ENCODE results near the gene PROS1.
"Not testable (repeated sequence)": the region's sequence is repeated elsewhere in the genome, so short reads cannot be mapped to it uniquely, and the experiment has no call there.

PROS1 gene

DNA sequence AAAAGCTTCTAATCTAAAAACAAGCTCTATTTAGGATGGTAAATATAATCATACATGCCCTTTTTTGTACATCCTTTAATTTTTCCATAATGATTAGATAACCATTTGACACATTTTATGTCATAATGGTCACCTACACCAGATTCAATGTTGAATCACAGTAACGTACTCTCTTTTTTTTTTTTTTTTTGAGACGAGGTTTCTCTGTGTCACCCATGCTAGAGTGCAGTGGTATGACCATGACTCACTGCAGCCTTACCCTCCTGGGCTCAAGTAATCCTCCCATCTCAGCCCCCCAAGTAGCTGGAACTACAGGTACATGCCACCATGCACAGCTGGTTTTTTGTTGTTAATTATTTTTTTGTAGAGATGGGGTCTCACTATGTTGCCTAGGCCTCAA lies 49.2 kb downstream of the PROS1 start:
- in situ Hi-C loops (cut with HindIII; ENCODE audit: low pct_ligation_motif_present, low sequenced_read_pairs): no loop called here
- no peaks in the 10 kb centered on the region for H3K27me3 ChIP-seq (replicated peaks)
- H3K27ac ChIP-seq: no peak overlapping the region
- DNase-seq: no peak
- H3K36me3 ChIP-seq (replicated peaks): no peaks in the 10 kb centered on the region
- TF ChIP-seq CTCF (IDR thresholded peaks at IDR 0.05; ENCODE audit: low read depth, low read length, missing control alignments): no peak
- no peak overlapping the region for H3K4me3 ChIP-seq (ENCODE audit: low read depth, low read length)

GRCh38 chr3:93923006-93923405 lies 50.7 kb downstream of the PROS1 start:
- Histone ChIP-seq H3K36me3 (replicated peaks) (no peaks in the 10 kb centered on the region), H3K27ac (no peak overlapping the region), H3K4me3 (ENCODE audit: low read depth, low read length) (no peak overlapping the region), H3K27me3 (replicated peaks) (no peaks in the 10 kb centered on the region)
- no peak for TF ChIP-seq CTCF (IDR thresholded peaks at IDR 0.05; ENCODE audit: low read depth, low read length, missing control alignments)
- in situ Hi-C loops (cut with HindIII; ENCODE audit: low pct_ligation_motif_present, low sequenced_read_pairs): no loop called here
- no peak for DNase-seq

DNA sequence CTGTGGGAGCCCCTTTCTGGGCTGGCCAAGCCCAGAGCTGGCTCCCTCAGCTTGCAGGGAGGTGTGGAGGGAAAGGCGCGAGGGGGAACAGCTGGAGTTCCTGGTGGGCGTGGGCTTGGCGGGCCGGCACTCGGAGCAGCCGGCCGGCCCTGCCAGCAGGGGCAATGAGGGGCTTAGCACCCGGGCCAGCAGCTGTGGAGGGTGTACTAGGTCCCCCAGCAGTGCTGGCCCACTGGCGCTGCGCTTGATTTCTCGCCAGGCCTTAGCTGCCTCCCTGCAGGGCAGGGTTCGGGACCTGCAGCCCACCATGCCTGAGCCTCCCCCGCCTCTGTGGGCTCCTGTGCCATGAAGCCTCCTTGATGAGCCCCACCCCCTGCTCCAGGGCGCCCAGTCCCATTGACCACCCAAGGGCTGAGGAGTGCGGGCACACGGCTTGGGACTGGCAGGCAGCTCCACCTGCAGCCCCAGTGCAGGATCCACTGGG lies 56.1 kb downstream of the PROS1 start:
- H3K4me3 ChIP-seq (ENCODE audit: low read depth, low read length); DNase-seq; H3K27me3 ChIP-seq (replicated peaks); H3K36me3 ChIP-seq (replicated peaks); in situ Hi-C loops (cut with HindIII; ENCODE audit: low pct_ligation_motif_present, low sequenced_read_pairs); H3K27ac ChIP-seq: not testable (repeated sequence)

- H3K36me3 ChIP-seq (replicated peaks); DNase-seq; H3K27me3 ChIP-seq (replicated peaks); H3K4me3 ChIP-seq (ENCODE audit: low read depth, low read length); H3K27ac ChIP-seq; in situ Hi-C loops (cut with HindIII; ENCODE audit: low pct_ligation_motif_present, low sequenced_read_pairs): not testable (repeated sequence)
Observed at GRCh38 chr3:93913623-93914022, 60.1 kb downstream of the PROS1 start.

- TF ChIP-seq CTCF (IDR thresholded peaks at IDR 0.05; ENCODE audit: low read depth, low read length, missing control alignments): no peak
- in situ Hi-C loops (cut with HindIII; ENCODE audit: low pct_ligation_motif_present, low sequenced_read_pairs): no loop called here
- H3K4me3 ChIP-seq (ENCODE audit: low read depth, low read length): no peak overlapping the region
- DNase-seq: no peak
- H3K27me3 ChIP-seq (replicated peaks): no peaks in the 10 kb centered on the region
- no peaks in the 10 kb centered on the region for H3K36me3 ChIP-seq (replicated peaks)
- H3K27ac ChIP-seq: no peak overlapping the region
Observed at GRCh38 chr3:93911206-93911605, 62.5 kb downstream of the PROS1 start.

- Histone ChIP-seq H3K27me3 (replicated peaks) (no peaks in the 10 kb centered on the region), H3K36me3 (replicated peaks) (no peaks in the 10 kb centered on the region), H3K27ac (no peak overlapping the region), H3K4me3 (ENCODE audit: low read depth, low read length) (no peak overlapping the region)
- in situ Hi-C loops (cut with HindIII; ENCODE audit: low pct_ligation_motif_present, low sequenced_read_pairs): no loop called here
- no peak for DNase-seq
- no peak for TF ChIP-seq CTCF (IDR thresholded peaks at IDR 0.05; ENCODE audit: low read depth, low read length, missing control alignments)
Observed at GRCh38 chr3:93910097-93910496, 63.6 kb downstream of the PROS1 start.

- H3K27me3 ChIP-seq (replicated peaks): no peaks in the 10 kb centered on the region
- no peak for TF ChIP-seq CTCF (IDR thresholded peaks at IDR 0.05; ENCODE audit: low read depth, low read length, missing control alignments)
- no peaks in the 10 kb centered on the region for H3K36me3 ChIP-seq (replicated peaks)
- in situ Hi-C loops (cut with HindIII; ENCODE audit: low pct_ligation_motif_present, low sequenced_read_pairs): no loop called here
- DNase-seq: no peak
- no peak overlapping the region for H3K4me3 ChIP-seq (ENCODE audit: low read depth, low read length)
- no peak overlapping the region for H3K27ac ChIP-seq
Observed at GRCh38 chr3:93907132-93907531, 66.6 kb downstream of the PROS1 start.
